H1 (cell line): ENCODE results near the gene MYL6B. TPM values are rescaled to one million over a fixed set of nuclear protein-coding genes. Genes with fewer than 3 reads are reported as not detected.
A peak's percentile ranks its signal among the peaks of the same experiment; 100 is the strongest.

Experiments
- CTCF ChIA-PET: fragments of 300-600 bp; sonication (Branson Sonifier 250); formaldehyde crosslinking; loops from one replicate; lab custom pipeline; 2021; ENCODE audit not compliant: partially characterized antibody; lab: Charles Lee
- POLR2A ChIA-PET: fragments of 300-600 bp; sonication (Branson Sonifier 250); formaldehyde crosslinking; loops from one replicate; lab custom pipeline; 2021; ENCODE audit warnings: inconsistent platforms; ENCODE audit not compliant: partially characterized antibody; lab: Charles Lee
- DNase-seq, 2 experiments: peaks; one replicate each; pipeline versions ENCODE4 v3.0.0 to v3.0.0-alpha.2; 2010 to 2022; ENCODE audit warnings: low spot score in 2 of 2, low read depth in 1 of 2, mixed read lengths in 1 of 2
- FAIRE-seq: peaks from 2 replicates; lab custom pipeline; 2011; peaks lifted over from hg19 to GRCh38; lab: Jason Lieb, UNC
- H2AFZ ChIP-seq: 2 replicates; pipeline ENCODE4 v1.8.1; 2012; ENCODE audit warnings: low read length, inconsistent platforms
- H2AK5ac ChIP-seq: 2 replicates; pipeline ENCODE4 v1.6.1; 2013; ENCODE audit warnings: low read depth, low read length
- H2BK120ac ChIP-seq: replicated peaks from 2 replicates; pipeline ENCODE3; 2013; ENCODE audit warnings: low read depth, low read length, inconsistent platforms
- H2BK12ac ChIP-seq: 2 replicates; pipeline ENCODE4 v1.6.1; 2013; ENCODE audit warnings: low read depth, low read length
- H2BK15ac ChIP-seq: 2 replicates; pipeline ENCODE4 v1.6.1; 2013; ENCODE audit warnings: low read length
- H2BK20ac ChIP-seq: 2 replicates; pipeline ENCODE4 v1.6.1; 2013; ENCODE audit warnings: low read length
- H2BK5ac ChIP-seq: 2 replicates; pipeline ENCODE4 v1.6.1; 2013; ENCODE audit warnings: low read depth, low read length
- H3K14ac ChIP-seq: 2 replicates; pipeline ENCODE4 v1.6.1; 2013; ENCODE audit warnings: inconsistent platforms; ENCODE audit not compliant: insufficient read length
- H3K18ac ChIP-seq: 2 replicates; pipeline ENCODE4 v1.6.1; 2013; ENCODE audit warnings: low read length; ENCODE audit errors: extremely low read depth
- H3K23ac ChIP-seq: 2 replicates; pipeline ENCODE4 v1.6.1; 2013; ENCODE audit warnings: inconsistent platforms; ENCODE audit not compliant: insufficient read length
- H3K23me2 ChIP-seq: 2 replicates; pipeline ENCODE4 v1.6.1; 2013; ENCODE audit warnings: low read depth, low read length
- H3K27ac ChIP-seq: 2 replicates; pipeline ENCODE4 v1.6.1; 2011; ENCODE audit warnings: low read depth, low read length, inconsistent platforms
- H3K27me3 ChIP-seq, 4 experiments: replicated peaks in 1 of 4; 1 replicate in 1 of 4; 2 replicates in 3 of 4; pipeline versions ENCODE4 v1.6.1 to v1.8.1; 2011 to 2013; ENCODE audit warnings: low read length in 3 of 4, mild to moderate bottlenecking in 3 of 4, inconsistent platforms in 2 of 4, mixed read lengths in 2 of 4, moderate library complexity in 1 of 4; ENCODE audit not compliant: control insufficient read depth in 3 of 4, insufficient read depth in 3 of 4; ENCODE audit errors: extremely low read depth in 1 of 4
- H3K36me3 ChIP-seq, 4 experiments: 2 replicates each; pipeline versions ENCODE4 v1.6.1 to v1.8.1; 2011 to 2013; ENCODE audit warnings: mild to moderate bottlenecking in 4 of 4, low read length in 3 of 4, moderate library complexity in 2 of 4, control low read depth in 1 of 4, inconsistent platforms in 1 of 4; ENCODE audit not compliant: insufficient read depth in 4 of 4, control insufficient read depth in 2 of 4
- H3K4ac ChIP-seq: replicated peaks from 2 replicates; pipeline ENCODE3; 2013; ENCODE audit warnings: low read length, low read depth, mixed read lengths, inconsistent platforms; ENCODE audit not compliant: insufficient read length
- H3K4me1 ChIP-seq, 4 experiments: replicated peaks in 1 of 4; 1 replicate in 1 of 4; 2 replicates in 3 of 4; pipeline versions ENCODE4 v1.6.1 to v1.8.1; 2011 to 2013; ENCODE audit warnings: low read length in 3 of 4, inconsistent platforms in 2 of 4, mixed read lengths in 1 of 4; ENCODE audit not compliant: insufficient read depth in 4 of 4, control insufficient read depth in 3 of 4
- H3K4me2 ChIP-seq, 2 experiments: 2 replicates each; pipeline versions ENCODE4 v1.6.1 to v1.8.1; 2011 to 2013; ENCODE audit warnings: low read depth in 2 of 2, low read length in 2 of 2, control low read depth in 1 of 2, inconsistent platforms in 1 of 2, mild to moderate bottlenecking in 1 of 2; ENCODE audit not compliant: insufficient read depth in 1 of 2
- H3K4me3 ChIP-seq, 4 experiments: fragments of 200-600, 300-600 bp in 1 of 4; sonication (generic), shearing (Covaris generic), sonication (Bioruptor Twin) in 1 of 4; 2 replicates each; pipeline versions ENCODE4 v1.5.1 to v1.8.1; 2011 to 2016; ENCODE audit warnings: low read length in 4 of 4, low read depth in 3 of 4, control low read depth in 2 of 4, inconsistent platforms in 2 of 4, mild to moderate bottlenecking in 2 of 4, mixed read lengths in 1 of 4, moderate library complexity in 1 of 4; ENCODE audit not compliant: insufficient read depth in 2 of 4; ENCODE audit errors: extremely low read depth in 1 of 4
- H3K56ac ChIP-seq: replicated peaks from 2 replicates; pipeline ENCODE3; 2013; ENCODE audit warnings: low read depth, mild to moderate bottlenecking, mixed read lengths, low read length, inconsistent platforms; ENCODE audit not compliant: insufficient read length
- H3K79me1 ChIP-seq: 2 replicates; pipeline ENCODE4 v1.6.1; 2013; ENCODE audit warnings: low read depth, low read length, control low read depth
- H3K79me2 ChIP-seq, 2 experiments: 2 replicates each; pipeline versions ENCODE4 v1.6.1 to v1.8.1; 2012 to 2013; ENCODE audit warnings: low read length in 2 of 2, mild to moderate bottlenecking in 2 of 2, inconsistent platforms in 1 of 2; ENCODE audit not compliant: insufficient read depth in 2 of 2, control insufficient read depth in 1 of 2
- H3K9ac ChIP-seq, 4 experiments: replicated peaks in 1 of 4; 1 replicate in 1 of 4; 2 replicates in 3 of 4; pipeline versions ENCODE4 v1.6.1 to v1.8.1; 2011 to 2013; ENCODE audit warnings: low read depth in 3 of 4, low read length in 3 of 4, control low read depth in 2 of 4, mild to moderate bottlenecking in 2 of 4, moderate library complexity in 2 of 4, inconsistent platforms in 1 of 4; ENCODE audit errors: extremely low read depth in 1 of 4
- H3K9me3 ChIP-seq, 2 experiments: 2 replicates each; pipeline versions ENCODE4 v1.6.1 to v1.8.1; 2012 to 2013; ENCODE audit warnings: mild to moderate bottlenecking in 2 of 2, moderate library complexity in 2 of 2, control low read depth in 1 of 2, inconsistent platforms in 1 of 2, low read depth in 1 of 2, low read length in 1 of 2, mixed read lengths in 1 of 2; ENCODE audit not compliant: insufficient read depth in 2 of 2
- H4K20me1 ChIP-seq, 2 experiments: replicated peaks in 1 of 2; 2 replicates each; pipeline versions ENCODE3 to v1.8.1; 2011 to 2013; ENCODE audit warnings: inconsistent platforms in 2 of 2, low read length in 2 of 2, mild to moderate bottlenecking in 1 of 2; ENCODE audit not compliant: insufficient read depth in 2 of 2, control insufficient read depth in 1 of 2
- H4K5ac ChIP-seq: 2 replicates; pipeline ENCODE4 v1.6.1; 2013; ENCODE audit warnings: low read length, low read depth, mixed read lengths, inconsistent platforms; ENCODE audit not compliant: insufficient read length
- H4K8ac ChIP-seq: 2 replicates; pipeline ENCODE4 v1.8.0; 2013; ENCODE audit warnings: mild to moderate bottlenecking, moderate library complexity, low read length, inconsistent platforms; ENCODE audit not compliant: insufficient read depth; ENCODE audit errors: extremely low read depth
- H4K91ac ChIP-seq: replicated peaks from 2 replicates; pipeline ENCODE3; 2013; ENCODE audit warnings: low read length, mixed read lengths, inconsistent platforms; ENCODE audit not compliant: insufficient read length
- ASH2L ChIP-seq: fragments of 200-600, 300-600 bp; sonication (generic); IDR thresholded peaks from one replicate; pipeline ENCODE4 v1.7.1; 2017; ENCODE audit warnings: low read length
- CHD1 ChIP-seq: IDR thresholded peaks from 2 replicates; pipeline ENCODE4 v1.6.1; 2012; ENCODE audit warnings: low read depth, low read length, improper control_type of control experiment
- EP300 ChIP-seq, 2 experiments: IDR thresholded peaks; 1 replicate in 1 of 2; 2 replicates in 1 of 2; pipeline ENCODE4 v1.6.1; 2011 to 2012; ENCODE audit warnings: low read depth in 2 of 2, low read length in 2 of 2, mild to moderate bottlenecking in 2 of 2, borderline replicate concordance in 1 of 2, inconsistent platforms in 1 of 2, moderate library complexity in 1 of 2
- FOSL1 ChIP-seq: IDR thresholded peaks from 2 replicates; pipeline ENCODE4 v1.6.1; 2011; ENCODE audit warnings: mild to moderate bottlenecking, low read depth, low read length, moderate library complexity; ENCODE audit not compliant: insufficient read depth
- SAP30 ChIP-seq: fragments of 300-600 bp; sonication (generic); IDR thresholded peaks from 2 replicates; pipeline ENCODE4 v1.7.1; 2012; ENCODE audit warnings: low read length, moderate library complexity, mild to moderate bottlenecking, inconsistent platforms; ENCODE audit not compliant: insufficient read depth, insufficient replicate concordance
- TAF1 ChIP-seq: IDR thresholded peaks from 2 replicates; pipeline ENCODE4 v1.6.1; 2011; ENCODE audit warnings: mild to moderate bottlenecking, low read depth, low read length
- TAF7 ChIP-seq: optimal IDR thresholded peaks from 2 replicates; pipeline ENCODE3; 2011; ENCODE audit warnings: low read depth, mild to moderate bottlenecking, inconsistent platforms, low read length, moderate library complexity, borderline replicate concordance
- ZNF274 ChIP-seq: IDR thresholded peaks from 2 replicates; pipeline ENCODE4 v1.7.0; 2012; ENCODE audit warnings: low read length, borderline replicate concordance; ENCODE audit errors: extremely low read depth
- WGBS, 2 experiments: shearing (Covaris generic) in 1 of 2; methylation state at CpG; one replicate each; pipeline versions ENCODE4 v1.1.6 to v1.1.7; 2013 to 2015; ENCODE audit warnings: low lambda C conversion rate in 2 of 2, mixed read lengths in 2 of 2, inconsistent platforms in 1 of 2, low coverage in 1 of 2, missing lambda C conversion rate in 1 of 2; ENCODE audit not compliant: insufficient replicate concordance in 2 of 2, insufficient coverage in 1 of 2, insufficient read length in 1 of 2; ENCODE audit errors: extremely low coverage in 1 of 2, missing lambda C conversion rate in 1 of 2; 5-methylcytosine and 5-hydroxymethylcytosine counted together
- polyA plus RNA-seq, 7 experiments: library from polyadenylated mRNA; depleted of rRNA in 3 of 7; stranded (reverse) in 5 of 7; unstranded in 2 of 7; fragments of >200 nt in 5 of 7; fragments of 200-250 nt in 2 of 7; gene quantifications; 1 replicate in 5 of 7; 2 replicates in 1 of 7; 4 replicates in 1 of 7; pipeline versions ENCODE4 v1.2.1 to v1.2.3, GENCODE V29; 2011 to 2013; ENCODE audit warnings: missing spikeins in 2 of 7, mixed read lengths in 2 of 7
- total RNA-seq: library from RNA; stranded (reverse); fragmentation: NEBNext Ultra II Directional; extraction: Animal tissue kit (Norgen Biotek cat#: 25700); gene quantifications from 2 replicates; pipeline ENCODE4 v1.2.1, GENCODE V29; 2021
- TF ChIP-seq, protein P1 (sequence below): IDR thresholded peaks from 2 replicates; pipeline ENCODE4 v1.6.1; 2012; ENCODE audit warnings: inconsistent platforms

Gene MYL6B
- total and polyA plus RNA-seq, 2 of the 8 experiments (the other 6 are each of a cell fraction or from before 2014, with no cell fraction given) = 163 to 202 TPM

DNA sequence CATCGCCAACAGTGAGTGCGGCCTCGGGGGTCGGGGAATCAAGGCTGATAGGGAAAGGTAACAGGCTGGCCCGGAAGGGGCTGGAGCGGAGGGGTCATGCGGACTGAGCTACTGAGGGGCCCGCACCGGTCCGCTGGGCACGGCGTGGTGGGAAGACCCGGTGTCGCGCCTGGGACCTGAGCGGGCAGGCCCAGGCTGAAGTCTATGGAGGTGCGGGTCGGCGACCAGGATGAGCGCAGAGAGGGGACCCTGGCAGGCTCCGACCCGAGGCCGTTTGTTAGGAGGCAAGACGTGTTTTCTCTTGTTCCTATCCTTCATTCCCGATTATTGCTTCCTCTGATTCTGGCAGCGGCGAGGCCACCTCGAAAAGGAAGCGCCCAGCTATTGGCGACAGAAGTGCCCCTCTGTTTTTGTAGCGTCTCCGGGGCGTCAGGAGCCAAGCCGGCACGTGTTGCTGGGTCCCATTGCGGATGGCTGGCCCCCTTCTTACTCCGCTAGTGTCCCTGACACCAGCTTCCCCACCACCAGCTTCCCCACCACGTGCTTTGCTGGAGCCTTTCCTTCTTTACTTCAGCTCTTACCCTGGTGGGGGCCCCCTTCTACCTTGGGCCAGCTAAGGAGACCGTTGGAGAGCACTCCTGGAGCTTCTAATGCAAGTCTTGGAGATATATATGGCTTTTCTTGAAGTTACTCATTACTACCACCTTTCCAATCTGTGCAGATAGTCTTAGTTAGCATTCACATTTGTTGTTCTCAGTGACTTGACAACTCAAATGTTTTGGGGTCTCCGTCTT lies 47.4 kb upstream of the MYL6B start:
- no peak for FAIRE-seq
- TF ChIP-seq ASH2L (peak; percentile 48), SAP30 (peak; percentile 97), TAF1 (no peak), ZNF274 (no peak), FOSL1 (no peak), EP300 (IDR thresholded peaks at IDR 0.05; ENCODE audit: borderline replicate concordance in 1 of 2, low read depth in 2 of 2, low read length in 2 of 2) (no peak), TAF7 (peak; percentile 14), CHD1 (no peak)
- TF ChIP-seq, protein P1, sequence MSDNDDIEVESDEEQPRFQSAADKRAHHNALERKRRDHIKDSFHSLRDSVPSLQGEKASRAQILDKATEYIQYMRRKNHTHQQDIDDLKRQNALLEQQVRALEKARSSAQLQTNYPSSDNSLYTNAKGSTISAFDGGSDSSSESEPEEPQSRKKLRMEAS = peak; percentile 85

More for the DNA sequence above, 47.4 kb upstream of the MYL6B start:
- no peak overlapping the region for H2BK12ac ChIP-seq
- H3K27ac ChIP-seq = peak overlapping the region; percentile 88; the same call in 1 of the 2 replicates
- no peak overlapping the region for H3K23ac ChIP-seq
- H4K8ac ChIP-seq = peak overlapping the region; percentile 84; the same call in 1 of the 2 replicates
- H3K27me3 ChIP-seq = no peaks in the 10 kb centered on the region
- H3K4me2 ChIP-seq = peak overlapping the region; percentile 85 to 99
- H3K36me3 ChIP-seq = peaks cover 27 to 57% (median 46%) of the 10 kb centered on the region in 4 experiments
- no peak overlapping the region for H2BK20ac ChIP-seq
- 0 out of 2 replicates have a peak overlapping the region, but pooled peaks have one; percentile 21 for H3K18ac ChIP-seq
- ChIA-PET POLR2A (interaction anchor here (0.9 to 11.1 kb wide), 31 partner anchors 8 to 1125 kb away, joined by 3 to 267 read pairs (median 6); partner anchors contain the start of genes CNPY2, DNAJC14, ERBB3 and ESYT1), CTCF (interaction anchor here (0.6 to 7.2 kb wide), 12 partner anchors 10 to 150 kb away, joined by 3 to 34 read pairs (median 7); partner anchors contain the start of genes ERBB3, RNF41, SMARCC2 and ZC3H10)
- no peak overlapping the region for H2AFZ ChIP-seq
- 3% methylated on average over 40 of the region's 40 CpGs; no CpG with 5 or more reads in 1 of the 2 experiments for WGBS, 2 experiments
- H2AK5ac ChIP-seq = no peak overlapping the region
- peak overlapping the region; percentile 81 to 95 (median 92) for H3K4me3 ChIP-seq
- 0 out of 2 replicates have a peak, but pooled peaks cover 2% of the 10 kb centered on the region for H3K79me1 ChIP-seq
- peak overlapping the region; percentile 98 for H2BK5ac ChIP-seq
- no peak overlapping the region for H3K56ac ChIP-seq
- no peak overlapping the region for H3K14ac ChIP-seq
- H2BK15ac ChIP-seq = no peak overlapping the region
- peaks cover 8% of the 10 kb centered on the region for H3K23me2 ChIP-seq
- no peaks in the 10 kb centered on the region for H3K9me3 ChIP-seq
- H4K5ac ChIP-seq = peak overlapping the region; percentile 26
- H3K79me2 ChIP-seq = peaks cover 21 to 31% of the 10 kb centered on the region in 2 experiments
- no peak overlapping the region for H2BK120ac ChIP-seq
- H3K4me1 ChIP-seq = peaks cover 0 to 9% (median 3%) of the 10 kb centered on the region in 4 experiments; a peak in 5 of 7 replicates
- peaks cover 4 to 5% of the 10 kb centered on the region in 2 experiments for H4K20me1 ChIP-seq
- DNase-seq = no peak
- peak overlapping the region; percentile 65 for H3K4ac ChIP-seq
- peak overlapping the region; percentile 75 to 94 (median 90) for H3K9ac ChIP-seq
- peak overlapping the region; percentile 49 for H4K91ac ChIP-seq
